ENCODE measurements around the gene VSTM2L. TPM values are rescaled to one million over a fixed set of nuclear protein-coding genes. Genes with fewer than 3 reads are reported as not detected.

The VSTM2L gene
- total and polyA plus RNA-seq, 2 donors (not counting 1 experiment from before 2014, with no cell fraction given): 0.66 to 1.7 TPM

DNA sequence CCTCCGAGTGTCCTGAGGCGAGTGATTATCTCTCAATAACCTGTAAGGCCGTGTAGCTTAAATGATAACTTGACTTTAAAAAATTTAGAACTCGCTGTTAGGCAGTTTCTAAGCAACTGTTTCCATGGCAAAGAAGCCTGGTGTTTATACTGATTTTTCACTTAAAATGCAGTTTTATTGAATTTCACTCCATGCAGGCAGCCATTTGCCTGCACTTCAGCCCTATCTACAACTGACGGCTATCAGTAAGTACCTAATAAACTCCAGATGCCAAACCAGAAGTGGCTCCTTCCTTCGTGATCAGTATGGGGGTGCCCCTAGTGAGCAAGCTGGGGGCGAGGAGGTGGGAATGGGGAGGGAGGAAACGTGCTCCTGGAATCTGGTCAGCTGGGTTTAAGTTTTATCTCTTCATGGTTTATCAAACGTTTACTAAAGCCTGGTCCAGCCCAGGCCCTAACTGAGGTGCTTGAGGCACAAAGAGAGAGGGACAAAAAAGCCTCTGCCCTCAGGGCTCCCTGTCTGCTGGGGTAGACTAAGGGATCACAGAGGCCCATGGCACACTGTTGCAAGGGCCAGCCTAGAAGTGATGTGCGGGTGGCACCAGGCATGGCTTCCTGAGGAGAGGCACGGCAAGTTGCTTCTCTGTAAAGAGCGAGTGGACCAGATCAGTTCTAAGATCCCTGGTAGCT is 84.8 kb downstream of the VSTM2L start:
- TF ChIP-seq EZH2 (IDR thresholded peaks at IDR 0.05; ENCODE audit: low read length, missing control alignments): no peak
- TF ChIP-seq CTCF (conservative IDR thresholded peaks at IDR 0.05 in 1 of 2, IDR thresholded peaks at IDR 0.05 in 1 of 2; ENCODE audit: low read depth in 1 of 2, low read length in 2 of 2): no peak
- Histone ChIP-seq H2AFZ (ENCODE audit: low read length) (no peak overlapping the region), H3K27me3 (ENCODE audit: control insufficient read depth, insufficient read depth, low read length) (no peaks in the 10 kb centered on the region), H3K79me2 (ENCODE audit: control insufficient read depth, insufficient read depth, low read length) (no peaks in the 10 kb centered on the region), H3K9me3 (ENCODE audit: control insufficient read depth, insufficient read depth, low read depth, low read length) (no peaks in the 10 kb centered on the region), H3K4me2 (ENCODE audit: extremely low read depth, insufficient read depth, low read length) (no peak overlapping the region), H3K27ac (ENCODE audit: insufficient read depth, low read length) (no peak overlapping the region), H3K4me1 (ENCODE audit: control insufficient read depth, extremely low read depth, insufficient read depth, low read length) (peaks cover 4% of the 10 kb centered on the region), H3K36me3 (ENCODE audit: control insufficient read depth, insufficient read depth, low read length) (no peaks in the 10 kb centered on the region), H4K20me1 (ENCODE audit: control insufficient read depth, extremely low read depth, insufficient read depth, low read length) (no peaks in the 10 kb centered on the region), H3K4me3 (replicated peaks in 1 of 4; ENCODE audit: control extremely low read depth in 1 of 4, insufficient read depth in 1 of 4, low read depth in 3 of 4, low read length in 4 of 4) (no peak overlapping the region), H3K9ac (ENCODE audit: insufficient read depth, low read length) (no peak overlapping the region)
- no peak for DNase-seq (ENCODE audit: low read depth in 2 of 2)

DNA sequence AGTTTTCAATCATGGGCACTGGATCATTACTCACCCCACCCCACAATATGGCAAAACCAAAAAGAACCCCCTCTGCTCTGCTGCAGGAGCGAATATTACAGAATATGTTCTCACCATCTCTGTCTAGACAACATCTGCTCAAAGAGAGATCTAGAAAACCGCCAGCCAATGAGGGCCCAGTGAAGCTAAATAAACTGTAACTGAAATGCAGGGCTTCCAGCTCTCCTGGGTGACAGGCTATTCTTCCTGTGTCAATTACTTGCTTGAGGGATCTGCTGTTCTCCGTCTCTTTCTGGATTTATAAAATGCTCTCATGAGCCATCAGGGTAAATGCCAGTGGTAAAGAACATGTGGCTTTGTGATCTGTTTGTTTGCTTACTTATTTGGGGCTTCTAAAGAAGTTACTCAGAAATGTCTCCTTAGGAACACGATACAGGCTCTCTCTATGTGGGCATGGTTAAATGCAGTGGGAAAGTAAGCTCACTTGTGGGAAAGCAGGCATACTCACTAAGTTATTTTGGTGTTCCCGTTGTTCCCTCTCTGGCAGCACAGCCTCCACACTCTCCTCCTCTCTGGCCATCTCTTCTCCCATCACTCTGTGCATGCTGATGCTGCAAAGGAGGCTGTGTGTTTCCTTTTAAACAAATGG is 85.5 kb downstream of the VSTM2L start:
- no peak for TF ChIP-seq CTCF (conservative IDR thresholded peaks at IDR 0.05 in 1 of 2, IDR thresholded peaks at IDR 0.05 in 1 of 2; ENCODE audit: low read depth in 1 of 2, low read length in 2 of 2)
- TF ChIP-seq EZH2 (IDR thresholded peaks at IDR 0.05; ENCODE audit: low read length, missing control alignments): no peak
- no peak for DNase-seq (ENCODE audit: low read depth in 2 of 2)

DNA sequence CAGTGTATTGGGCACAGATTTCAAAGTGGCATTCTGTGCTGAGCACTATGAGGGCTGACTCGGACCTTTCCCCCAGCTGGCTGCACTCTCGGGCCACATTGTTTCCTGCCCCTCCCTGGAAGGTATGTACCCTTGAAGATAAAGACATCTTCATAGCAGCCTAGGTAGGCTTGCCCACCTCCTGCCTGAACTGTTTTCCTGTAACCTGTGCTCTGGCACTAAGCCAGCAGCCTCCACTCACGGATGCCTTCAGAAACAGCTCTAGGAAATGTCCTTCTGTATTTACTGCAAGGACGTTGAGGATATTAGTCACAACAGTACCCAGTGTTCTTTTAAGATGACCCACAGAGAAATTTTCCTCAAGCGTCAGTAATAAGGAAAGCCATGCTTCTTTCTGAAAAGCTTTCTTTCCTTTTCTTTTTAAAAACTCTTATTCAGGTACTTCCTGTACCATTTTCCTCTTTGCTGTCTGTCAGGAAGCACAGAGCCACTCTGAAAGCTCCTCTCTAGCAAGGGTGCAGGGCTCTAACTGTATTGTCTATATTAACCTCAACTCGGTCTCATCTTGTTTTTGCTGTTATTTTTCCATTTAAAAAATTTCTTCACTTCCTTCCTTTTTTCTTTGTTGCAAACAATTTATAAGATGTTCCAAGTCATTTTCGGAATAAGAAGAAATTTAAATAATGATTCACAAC is 86.8 kb downstream of the VSTM2L start:
- no peaks in the 10 kb centered on the region for H3K36me3 ChIP-seq (ENCODE audit: control insufficient read depth, insufficient read depth, low read length)
- H3K9me3 ChIP-seq (ENCODE audit: control insufficient read depth, insufficient read depth, low read depth, low read length): no peaks in the 10 kb centered on the region
- H3K4me1 ChIP-seq (ENCODE audit: control insufficient read depth, extremely low read depth, insufficient read depth, low read length): peaks cover 5% of the 10 kb centered on the region
- H3K4me3 ChIP-seq (replicated peaks in 1 of 4; ENCODE audit: control extremely low read depth in 1 of 4, insufficient read depth in 1 of 4, low read depth in 3 of 4, low read length in 4 of 4): no peak overlapping the region
- H3K4me2 ChIP-seq (ENCODE audit: extremely low read depth, insufficient read depth, low read length): no peak overlapping the region
- H2AFZ ChIP-seq (ENCODE audit: low read length): no peak overlapping the region
- no peak overlapping the region for H3K9ac ChIP-seq (ENCODE audit: insufficient read depth, low read length)
- no peaks in the 10 kb centered on the region for H3K79me2 ChIP-seq (ENCODE audit: control insufficient read depth, insufficient read depth, low read length)
- TF ChIP-seq EZH2 (IDR thresholded peaks at IDR 0.05; ENCODE audit: low read length, missing control alignments) (no peak), CTCF (conservative IDR thresholded peaks at IDR 0.05 in 1 of 2, IDR thresholded peaks at IDR 0.05 in 1 of 2; ENCODE audit: low read depth in 1 of 2, low read length in 2 of 2) (no peak)
- no peak overlapping the region for H3K27ac ChIP-seq (ENCODE audit: insufficient read depth, low read length)
- no peaks in the 10 kb centered on the region for H4K20me1 ChIP-seq (ENCODE audit: control insufficient read depth, extremely low read depth, insufficient read depth, low read length)
- no peak for DNase-seq (ENCODE audit: low read depth in 2 of 2)
- H3K27me3 ChIP-seq (ENCODE audit: control insufficient read depth, insufficient read depth, low read length): no peaks in the 10 kb centered on the region

More for the DNA sequence above, 85.5 kb downstream of the VSTM2L start:
- H3K4me3 ChIP-seq (replicated peaks in 1 of 4; ENCODE audit: control extremely low read depth in 1 of 4, insufficient read depth in 1 of 4, low read depth in 3 of 4, low read length in 4 of 4): no peak overlapping the region
- peaks cover 5% of the 10 kb centered on the region for H3K4me1 ChIP-seq (ENCODE audit: control insufficient read depth, extremely low read depth, insufficient read depth, low read length)
- no peaks in the 10 kb centered on the region for H3K27me3 ChIP-seq (ENCODE audit: control insufficient read depth, insufficient read depth, low read length)
- no peak overlapping the region for H3K27ac ChIP-seq (ENCODE audit: insufficient read depth, low read length)
- H3K36me3 ChIP-seq (ENCODE audit: control insufficient read depth, insufficient read depth, low read length): no peaks in the 10 kb centered on the region
- H3K4me2 ChIP-seq (ENCODE audit: extremely low read depth, insufficient read depth, low read length): no peak overlapping the region
- no peaks in the 10 kb centered on the region for H3K79me2 ChIP-seq (ENCODE audit: control insufficient read depth, insufficient read depth, low read length)
- H4K20me1 ChIP-seq (ENCODE audit: control insufficient read depth, extremely low read depth, insufficient read depth, low read length): no peaks in the 10 kb centered on the region
- H3K9me3 ChIP-seq (ENCODE audit: control insufficient read depth, insufficient read depth, low read depth, low read length): no peaks in the 10 kb centered on the region
- no peak overlapping the region for H2AFZ ChIP-seq (ENCODE audit: low read length)
- H3K9ac ChIP-seq (ENCODE audit: insufficient read depth, low read length): no peak overlapping the region

Measured in fibroblast of lung (primary cell).